ENCODE results near the gene LHPP.

The LHPP gene

GRCh38 chr10:124473070-124473469, 11.4 kb downstream of the LHPP start:
- DNase-seq: no peak

GRCh38 chr10:124474514-124475070, 13.0 kb downstream of the LHPP start:
- no peak for DNase-seq

- DNase-seq: no peak
These were observed 14.6 kb downstream of the LHPP start for GRCh38 chr10:124476043-124476725.

- DNase-seq: no peak
These were observed 16.2 kb downstream of the LHPP start for GRCh38 chr10:124477614-124478363.

- no peak for DNase-seq
These were observed 16.9 kb downstream of the LHPP start for GRCh38 chr10:124478515-124478914.

GRCh38 chr10:124480860-124481259, 19.2 kb downstream of the LHPP start:
- no peak for DNase-seq

GRCh38 chr10:124481717-124482116, 20.1 kb downstream of the LHPP start:
- no peak for DNase-seq

- DNase-seq: no peak
These were observed 20.7 kb downstream of the LHPP start for GRCh38 chr10:124482236-124482800.

- DNase-seq: no peak
These were observed 21.3 kb downstream of the LHPP start for GRCh38 chr10:124482876-124483275.

GRCh38 chr10:124484031-124484430, 22.4 kb downstream of the LHPP start:
- DNase-seq: no peak

GRCh38 chr10:124484661-124485060, 23.0 kb downstream of the LHPP start:
- no peak for DNase-seq

- DNase-seq: no peak
These were observed 25.0 kb downstream of the LHPP start for GRCh38 chr10:124486635-124487034.

GRCh38 chr10:124491105-124491504, 29.5 kb downstream of the LHPP start:
- DNase-seq: no peak

GRCh38 chr10:124492266-124492665, 30.6 kb downstream of the LHPP start:
- no peak for DNase-seq

GRCh38 chr10:124493214-124493882, 31.7 kb downstream of the LHPP start:
- no peak for DNase-seq

GRCh38 chr10:124494046-124494807, 32.6 kb downstream of the LHPP start:
- DNase-seq: no peak

GRCh38 chr10:124495162-124495561, 33.5 kb downstream of the LHPP start:
- DNase-seq: no peak

GRCh38 chr10:124495725-124496124, 34.1 kb downstream of the LHPP start:
- DNase-seq: no peak

- no peak for DNase-seq
These were observed 34.5 kb downstream of the LHPP start for GRCh38 chr10:124496150-124496549.

GRCh38 chr10:124496620-124497019, 35.0 kb downstream of the LHPP start:
- no peak for DNase-seq

- no peak for DNase-seq
These were observed 35.7 kb downstream of the LHPP start for GRCh38 chr10:124497196-124497881.

- DNase-seq: no peak
These were observed 36.4 kb downstream of the LHPP start for GRCh38 chr10:124498056-124498455.

Measured in NCI-H1417 treated with DMSO at 0.1 percent for 48 hours (cell line).